ENCODE data around the gene DCUN1D2.
A peak's percentile ranks its signal among the peaks of the same experiment; 100 is the strongest.

Gene DCUN1D2

DNA sequence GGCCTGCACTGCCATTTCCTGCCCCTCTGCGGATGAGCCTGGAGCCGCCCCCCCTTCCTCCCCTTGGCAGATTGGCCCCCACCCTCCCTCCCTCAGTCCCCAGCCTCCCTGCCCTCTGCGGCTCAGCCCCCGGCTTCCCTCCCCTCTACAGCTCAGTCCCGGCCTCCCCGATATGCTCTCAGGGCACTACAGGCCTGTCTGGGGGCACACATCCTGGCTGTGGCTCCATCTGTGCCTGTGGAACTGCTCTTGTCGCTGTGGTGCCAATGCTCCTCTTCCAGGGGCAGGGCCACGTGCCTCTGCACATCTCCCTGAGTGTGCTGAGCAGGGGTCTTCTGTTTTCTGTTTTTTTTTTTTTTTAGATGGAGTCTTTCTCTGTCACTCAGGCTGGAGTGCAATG is 76.2 kb downstream of the DCUN1D2 start:
- H3K9me3 ChIP-seq (ENCODE audit: severe bottlenecking), result peaks cover 8% of the 10 kb centered on the region
- H3K27ac ChIP-seq, result no peak overlapping the region
- no peaks in the 10 kb centered on the region for H3K27me3 ChIP-seq (ENCODE audit: insufficient read depth, low read depth, severe bottlenecking)

GRCh38 chr13:113413898-113414282 is 76.6 kb downstream of the DCUN1D2 start:
- Histone ChIP-seq H3K27ac (no peak overlapping the region), H3K4me3 (ENCODE audit: low read depth, low read length) (no peak overlapping the region), H3K36me3 (no peaks in the 10 kb centered on the region), H3K27me3 (ENCODE audit: insufficient read depth, low read depth, severe bottlenecking) (no peaks in the 10 kb centered on the region), H3K9me3 (ENCODE audit: severe bottlenecking) (peaks cover 8% of the 10 kb centered on the region)
- TF ChIP-seq CTCF (IDR thresholded peaks at IDR 0.05; ENCODE audit: low read depth, low read length), result no peak
- DNase-seq, result no peak

More for the DNA sequence above, 76.2 kb downstream of the DCUN1D2 start:
- TF ChIP-seq CTCF (IDR thresholded peaks at IDR 0.05; ENCODE audit: low read depth, low read length), result no peak
- no peak overlapping the region for H3K4me3 ChIP-seq (ENCODE audit: low read depth, low read length)
- H3K36me3 ChIP-seq, result no peaks in the 10 kb centered on the region
- no peak for DNase-seq

GRCh38 chr13:113413178-113413897 is 77.2 kb downstream of the DCUN1D2 start:
- peaks cover 8% of the 10 kb centered on the region for H3K9me3 ChIP-seq (ENCODE audit: severe bottlenecking)
- H3K4me3 ChIP-seq (ENCODE audit: low read depth, low read length), result no peak overlapping the region
- no peak for TF ChIP-seq CTCF (IDR thresholded peaks at IDR 0.05; ENCODE audit: low read depth, low read length)
- no peaks in the 10 kb centered on the region for H3K27me3 ChIP-seq (ENCODE audit: insufficient read depth, low read depth, severe bottlenecking)
- no peak for DNase-seq
- no peaks in the 10 kb centered on the region for H3K36me3 ChIP-seq
- H3K27ac ChIP-seq, result no peak overlapping the region

GRCh38 chr13:113412440-113412839 is 78.1 kb downstream of the DCUN1D2 start:
- TF ChIP-seq CTCF (IDR thresholded peaks at IDR 0.05; ENCODE audit: low read depth, low read length), result no peak
- no peak for DNase-seq
- Histone ChIP-seq H3K4me3 (ENCODE audit: low read depth, low read length) (no peak overlapping the region), H3K9me3 (ENCODE audit: severe bottlenecking) (peaks cover 8% of the 10 kb centered on the region), H3K27ac (no peak overlapping the region), H3K27me3 (ENCODE audit: insufficient read depth, low read depth, severe bottlenecking) (no peaks in the 10 kb centered on the region), H3K36me3 (no peaks in the 10 kb centered on the region)

DNA sequence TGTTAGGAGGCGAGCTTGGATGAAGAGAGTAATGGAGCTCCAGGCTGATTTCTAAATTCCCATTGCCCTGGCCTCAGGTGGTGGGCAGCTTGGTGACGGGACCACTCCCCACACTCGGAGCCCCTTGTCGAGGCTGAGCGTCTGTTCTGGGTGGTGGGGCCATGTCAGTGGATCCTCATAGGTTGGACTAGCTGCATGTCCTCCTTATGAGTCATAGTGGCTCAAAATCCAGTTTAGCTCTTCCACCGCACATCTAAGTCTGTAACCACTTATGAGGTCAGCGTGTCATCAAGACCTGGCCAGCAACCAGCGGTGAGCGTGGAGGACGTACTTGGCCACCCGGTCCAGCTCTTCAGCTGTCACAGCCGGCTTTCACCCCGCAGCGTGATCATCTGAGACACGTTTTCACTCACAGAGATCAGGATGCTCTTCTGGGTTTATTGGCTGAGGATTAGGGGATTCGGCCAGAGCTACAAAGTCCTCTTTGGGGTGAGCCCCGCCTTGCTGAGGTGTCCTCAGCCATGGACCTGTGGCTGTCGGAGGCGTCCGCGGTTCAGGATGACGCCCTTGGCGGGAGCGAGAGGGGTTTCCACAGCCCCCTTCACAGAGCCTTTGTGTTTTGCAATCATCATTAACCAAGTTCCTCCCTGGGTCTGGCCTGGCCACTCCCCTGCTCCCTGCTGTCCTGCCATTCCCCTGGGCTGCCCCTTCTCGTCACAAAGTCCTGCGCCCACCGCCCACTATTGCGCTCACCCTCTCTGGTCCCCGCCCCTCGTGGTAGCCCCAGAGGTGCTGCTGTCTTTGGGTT is 79.1 kb downstream of the DCUN1D2 start:
- H3K4me3 ChIP-seq (ENCODE audit: low read depth, low read length), result no peak overlapping the region
- H3K9me3 ChIP-seq (ENCODE audit: severe bottlenecking), result peaks cover 8% of the 10 kb centered on the region
- H3K27ac ChIP-seq, result peak overlapping the region; percentile 73
- peak; percentile 80 for DNase-seq
- H3K27me3 ChIP-seq (ENCODE audit: insufficient read depth, low read depth, severe bottlenecking), result no peaks in the 10 kb centered on the region
- TF ChIP-seq CTCF (IDR thresholded peaks at IDR 0.05; ENCODE audit: low read depth, low read length), result no peak
- no peaks in the 10 kb centered on the region for H3K36me3 ChIP-seq

Measured in WERI-Rb-1 (cell line).